IPS-18c (cell line): ENCODE results near the gene KLK4.
A peak's percentile ranks its signal among the peaks of the same experiment; 100 is the strongest.
"Not testable (repeated sequence)": the region's sequence is repeated elsewhere in the genome, so short reads cannot be mapped to it uniquely, and the experiment has no call there.

Experiments used
- H3K4me3 ChIP-seq: 2 replicates; pipeline ENCODE4 v1.7.0; 2013; ENCODE audit warnings: low read depth, mild to moderate bottlenecking, low read length, moderate library complexity; ENCODE audit not compliant: insufficient read depth
- H3K9me3 ChIP-seq: one replicate; pipeline ENCODE4 v1.6.1; 2013; ENCODE audit warnings: mild to moderate bottlenecking, low read length, moderate library complexity; ENCODE audit not compliant: control insufficient read depth, insufficient read depth

Gene KLK4

DNA sequence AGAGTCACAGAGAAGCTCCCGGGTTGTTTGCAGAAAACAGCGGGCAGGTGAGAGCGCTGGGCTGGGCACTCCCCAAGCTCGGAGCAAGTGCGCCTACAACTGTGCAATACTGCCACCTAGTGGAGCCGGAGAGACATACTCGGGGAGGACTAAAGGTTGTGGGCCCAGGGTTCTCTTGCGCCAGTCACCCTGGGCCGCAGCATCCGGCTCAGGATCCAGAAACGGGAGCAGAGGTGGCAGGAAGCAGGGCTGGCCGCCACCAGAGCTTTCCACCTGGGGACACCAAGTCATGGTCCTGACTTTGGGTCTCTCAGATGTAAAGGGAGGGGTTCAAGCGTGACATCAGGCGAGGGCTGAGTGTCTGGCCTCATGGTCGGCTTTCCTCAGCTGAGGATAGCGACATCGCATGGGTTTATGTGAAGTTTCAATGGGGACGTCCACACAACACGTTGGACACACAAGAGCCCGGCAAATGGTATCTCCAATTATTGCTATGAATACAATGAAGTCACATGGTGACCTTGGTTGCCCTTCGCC is 11.2 kb upstream of the KLK4 start:
- Histone ChIP-seq H3K9me3 (no peaks in the 10 kb centered on the region), H3K4me3 (no peak overlapping the region)

GRCh38 chr19:50921426-50922316 is 10.5 kb upstream of the KLK4 start:
- H3K9me3 ChIP-seq: no peaks in the 10 kb centered on the region
- no peak overlapping the region for H3K4me3 ChIP-seq

DNA sequence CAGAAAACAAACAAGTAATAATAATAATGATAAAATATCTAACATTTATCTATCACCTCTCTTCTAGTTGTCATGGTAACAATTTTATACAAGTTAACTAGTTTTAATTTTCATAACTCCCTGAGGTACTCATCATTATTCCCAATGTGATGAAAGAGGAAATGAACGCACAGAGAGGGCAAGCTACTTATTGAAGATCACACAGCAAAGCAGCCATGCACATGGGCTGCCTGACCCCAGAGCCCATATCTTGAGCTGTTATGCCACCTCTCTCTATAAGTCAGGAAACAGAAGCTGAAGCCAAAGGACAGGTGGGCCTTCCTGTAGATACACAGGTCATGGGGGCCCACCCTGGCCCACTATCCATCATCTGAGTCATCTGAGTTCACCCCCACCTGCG is 4.9 kb upstream of the KLK4 start:
- Histone ChIP-seq H3K4me3 (no peak overlapping the region), H3K9me3 (no peaks in the 10 kb centered on the region)

- Histone ChIP-seq H3K4me3 (peak overlapping the region; percentile 4; the same call in 1 of the 2 replicates), H3K9me3 (no peaks in the 10 kb centered on the region)
These were observed 1.8 kb upstream of the KLK4 start for GRCh38 chr19:50912727-50913716.

DNA sequence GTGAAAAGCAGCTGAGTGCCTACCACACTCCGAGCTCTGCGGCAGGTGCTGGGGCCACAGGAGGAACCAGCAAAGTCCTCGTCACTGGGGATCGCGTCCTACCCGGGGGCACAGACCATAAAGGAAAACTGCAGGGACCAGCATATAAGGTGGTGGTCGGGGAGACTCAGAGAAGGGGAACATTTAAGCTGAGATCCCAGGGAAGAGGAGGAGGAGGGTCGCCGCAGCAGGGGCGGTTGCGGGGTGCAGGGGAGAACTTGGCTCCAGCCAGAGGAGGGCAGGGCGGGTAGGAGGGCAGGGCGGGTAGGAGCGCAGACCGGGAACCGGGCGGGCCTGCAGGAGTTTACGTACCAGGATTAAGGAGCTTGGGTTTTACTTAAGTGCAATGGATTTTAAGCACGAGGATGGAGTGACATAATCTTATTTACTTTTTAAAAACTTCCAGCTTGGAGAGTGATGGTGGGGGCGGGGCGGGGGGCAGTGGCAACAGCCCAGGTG is 956 bp upstream of the KLK4 start:
- no peak overlapping the region; the same call in 1 of the 2 replicates for H3K4me3 ChIP-seq
- no peaks in the 10 kb centered on the region for H3K9me3 ChIP-seq

DNA sequence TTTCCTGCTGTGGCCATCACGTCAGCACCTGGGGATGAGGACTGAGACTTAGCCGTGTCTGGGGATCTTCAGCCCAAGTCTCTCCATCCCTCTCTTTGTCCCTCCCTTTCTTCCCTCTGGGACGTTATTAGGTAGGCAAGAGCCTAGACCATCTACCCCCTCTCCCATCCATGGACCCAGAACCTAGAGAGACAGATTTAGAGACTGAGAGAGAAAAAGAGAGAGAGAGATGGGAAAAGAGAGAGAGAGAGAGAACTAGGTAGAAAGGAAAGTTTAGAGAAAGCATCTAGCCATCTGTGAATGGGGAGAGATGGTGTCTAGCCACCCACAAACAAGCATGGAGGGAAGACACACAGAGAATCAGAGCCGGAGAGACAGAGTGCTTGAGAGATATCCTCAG is 473 bp downstream of the KLK4 start:
- Histone ChIP-seq H3K9me3 (no peaks in the 10 kb centered on the region), H3K4me3 (no peak overlapping the region)

GRCh38 chr19:50909240-50910070 is 1.7 kb downstream of the KLK4 start:
- H3K4me3 ChIP-seq: peak overlapping the region; percentile 44
- H3K9me3 ChIP-seq: no peaks in the 10 kb centered on the region

GRCh38 chr19:50908336-50908735 is 2.9 kb downstream of the KLK4 start:
- Histone ChIP-seq H3K9me3 (no peaks in the 10 kb centered on the region), H3K4me3 (no peak overlapping the region)

DNA sequence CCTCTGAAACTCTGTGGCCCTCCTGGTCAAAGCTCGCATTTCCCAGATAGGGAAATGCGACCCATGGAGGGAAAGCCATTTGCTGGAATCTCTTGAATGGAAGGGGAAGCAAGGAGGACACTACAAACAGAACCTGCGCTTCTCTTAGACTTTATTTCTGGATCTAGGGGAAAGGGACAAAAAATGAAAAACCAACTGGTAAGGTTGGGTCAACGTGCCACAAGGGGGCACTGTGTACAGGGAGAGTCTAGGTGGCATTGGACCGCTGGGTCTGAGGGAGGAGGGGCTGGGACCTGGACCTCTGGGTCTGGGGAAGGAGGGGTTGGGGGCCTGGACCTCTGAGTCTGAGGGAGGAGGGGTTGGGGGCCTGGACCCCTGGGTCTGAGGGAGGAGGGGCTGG is 5.0 kb downstream of the KLK4 start:
- Histone ChIP-seq H3K4me3 (no peak overlapping the region), H3K9me3 (no peaks in the 10 kb centered on the region)

GRCh38 chr19:50902640-50903039 is 8.6 kb downstream of the KLK4 start:
- Histone ChIP-seq H3K4me3 (no peak overlapping the region), H3K9me3 (no peaks in the 10 kb centered on the region)

DNA sequence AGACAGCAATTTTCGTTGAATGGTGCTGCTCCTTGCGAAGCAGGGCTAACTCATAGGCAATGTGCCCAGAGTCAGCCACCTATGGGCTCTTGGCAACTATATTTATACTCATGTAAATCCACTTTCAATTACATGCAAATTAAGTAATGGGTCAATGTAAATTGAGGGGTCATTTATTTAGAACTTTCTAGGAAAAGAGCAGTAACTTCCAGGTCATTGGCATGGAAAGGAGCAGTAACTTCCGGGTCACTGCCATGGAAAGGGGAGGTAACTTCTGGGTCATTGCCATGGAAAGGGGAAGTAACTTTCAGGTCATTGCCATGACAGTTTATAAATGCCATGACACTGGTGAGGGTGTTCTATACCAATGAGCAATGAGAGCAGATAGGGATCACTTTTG is 11.6 kb downstream of the KLK4 start:
- Histone ChIP-seq H3K9me3 (peaks cover 1% of the 10 kb centered on the region), H3K4me3 (no peak overlapping the region)

GRCh38 chr19:50898018-50898417 is 13.2 kb downstream of the KLK4 start:
- H3K9me3 ChIP-seq: peaks cover 6% of the 10 kb centered on the region
- no peak overlapping the region for H3K4me3 ChIP-seq

GRCh38 chr19:50897612-50898011 is 13.6 kb downstream of the KLK4 start:
- peaks cover 8% of the 10 kb centered on the region for H3K9me3 ChIP-seq
- no peak overlapping the region for H3K4me3 ChIP-seq

GRCh38 chr19:50897191-50897607 is 14.0 kb downstream of the KLK4 start:
- peaks cover 10% of the 10 kb centered on the region for H3K9me3 ChIP-seq
- no peak overlapping the region for H3K4me3 ChIP-seq

DNA sequence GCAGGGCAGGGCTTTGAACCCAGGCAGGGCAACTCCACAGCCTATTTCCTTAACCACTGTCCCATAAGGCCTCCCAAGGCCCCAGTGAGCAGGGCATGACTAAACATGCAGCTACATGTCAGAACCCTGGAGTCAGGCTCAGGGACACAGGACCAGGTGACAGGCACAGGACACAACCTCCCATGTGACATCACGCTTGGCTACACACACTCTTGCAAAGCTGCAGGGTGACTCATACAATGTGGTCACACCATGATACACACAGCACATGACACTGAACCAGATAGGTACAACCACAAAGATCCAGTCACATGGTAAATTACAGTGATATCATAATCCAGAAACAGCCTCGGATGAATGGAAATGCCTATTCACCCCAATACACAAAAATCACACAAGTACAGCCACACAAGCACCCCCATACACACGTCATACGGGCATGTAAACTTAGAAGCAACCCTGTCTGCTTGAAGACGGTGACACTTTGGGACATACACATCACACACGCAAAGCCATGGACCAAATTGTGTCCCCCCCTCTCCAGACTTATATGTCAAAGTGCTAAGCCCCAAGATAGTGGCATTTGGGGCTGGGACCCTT is 14.5 kb downstream of the KLK4 start:
- Histone ChIP-seq H3K9me3 (peaks cover 11% of the 10 kb centered on the region), H3K4me3 (no peak overlapping the region)

DNA sequence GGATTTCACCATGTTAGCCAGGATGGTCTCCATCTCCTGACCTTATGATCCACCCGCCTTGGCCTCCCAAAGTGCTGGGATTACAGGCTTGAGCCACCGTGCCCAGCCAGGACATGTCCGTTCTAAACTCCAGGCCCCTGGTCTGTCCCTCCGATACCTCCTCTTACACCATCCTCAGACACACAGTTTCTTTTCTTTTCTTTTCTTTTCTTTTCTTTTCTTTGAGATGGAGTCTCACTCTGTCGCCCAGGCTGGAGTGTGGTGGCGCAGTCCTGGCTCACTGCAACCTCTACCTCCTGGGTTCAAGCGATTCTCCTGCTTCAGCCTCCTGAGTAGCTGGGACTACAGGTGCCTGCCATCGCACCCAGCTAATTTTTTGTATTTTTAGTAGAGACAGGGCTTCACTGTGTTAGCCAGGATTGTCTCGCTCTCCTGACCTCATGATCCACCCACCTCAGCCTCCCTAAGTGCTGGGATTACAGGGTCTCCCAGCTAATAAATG is 15.1 kb downstream of the KLK4 start:
- peaks cover 13% of the 10 kb centered on the region for H3K9me3 ChIP-seq
- not testable (repeated sequence) for H3K4me3 ChIP-seq
